ENCODE data around the gene RBMS1.

Gene RBMS1

GRCh38 chr2:160246356-160246755, 247.3 kb downstream of the RBMS1 start:
- no peak for TF ChIP-seq CTCF (IDR thresholded peaks at IDR 0.05)

GRCh38 chr2:160245614-160246155, 247.9 kb downstream of the RBMS1 start:
- peaks cover 0 to 28% (median 23%) of the 10 kb centered on the region in 4 donors for H3K4me1 ChIP-seq
- intact Hi-C loops (cut with DNase I; ENCODE audit: low total_unique reads), result no loop called here

More at GRCh38 chr2:160246356-160246755, 247.3 kb downstream of the RBMS1 start:
- no peak for DNase-seq
- Histone ChIP-seq H3K27ac (no peak overlapping the region), H3K4me3 (no peak overlapping the region), H3K9me3 (no peaks in the 10 kb centered on the region), H3K36me3 (no peaks in the 10 kb centered on the region), H3K27me3 (no peaks in the 10 kb centered on the region), H3K4me1 (peaks cover 0 to 25% (median 21%) of the 10 kb centered on the region in 4 donors)
- intact Hi-C loops (cut with DNase I; ENCODE audit: low total_unique reads), result no loop called here

GRCh38 chr2:160242893-160243564, 250.6 kb downstream of the RBMS1 start:
- Histone ChIP-seq H3K36me3 (no peaks in the 10 kb centered on the region), H3K4me1 (peaks cover 0 to 28% (median 23%) of the 10 kb centered on the region in 4 donors), H3K27me3 (no peaks in the 10 kb centered on the region), H3K27ac (peak overlapping the region; percentile 29 to 57), H3K4me3 (no peak overlapping the region), H3K9me3 (no peaks in the 10 kb centered on the region)
- no peak for DNase-seq
- intact Hi-C loops (cut with DNase I; ENCODE audit: low total_unique reads), result no loop called here
- TF ChIP-seq CTCF (IDR thresholded peaks at IDR 0.05), result no peak

More at GRCh38 chr2:160245614-160246155, 247.9 kb downstream of the RBMS1 start:
- TF ChIP-seq CTCF (IDR thresholded peaks at IDR 0.05), result no peak
- DNase-seq, result no peak
- Histone ChIP-seq H3K36me3 (no peaks in the 10 kb centered on the region), H3K27ac (no peak overlapping the region), H3K27me3 (no peaks in the 10 kb centered on the region), H3K9me3 (no peaks in the 10 kb centered on the region), H3K4me3 (no peak overlapping the region)

GRCh38 chr2:160241251-160242137, 252.1 kb downstream of the RBMS1 start:
- intact Hi-C loops (cut with DNase I; ENCODE audit: low total_unique reads), result no loop called here
- no peaks in the 10 kb centered on the region for H3K36me3 ChIP-seq
- no peak for TF ChIP-seq CTCF (IDR thresholded peaks at IDR 0.05)
- peaks cover 0 to 28% (median 23%) of the 10 kb centered on the region in 4 donors for H3K4me1 ChIP-seq
- no peaks in the 10 kb centered on the region for H3K9me3 ChIP-seq
- H3K27ac ChIP-seq, result peak overlapping the region; percentile 42 to 57
- DNase-seq, result peak; percentile 53 to 77
- H3K4me3 ChIP-seq, result no peak overlapping the region
- H3K27me3 ChIP-seq, result no peaks in the 10 kb centered on the region

- intact Hi-C loops (cut with DNase I; ENCODE audit: low total_unique reads), result no loop called here
- no peaks in the 10 kb centered on the region for H3K9me3 ChIP-seq
- peaks cover 0 to 28% (median 23%) of the 10 kb centered on the region in 4 donors for H3K4me1 ChIP-seq
- no peak overlapping the region for H3K27ac ChIP-seq
- DNase-seq, result no peak
- H3K27me3 ChIP-seq, result no peaks in the 10 kb centered on the region
- TF ChIP-seq CTCF (IDR thresholded peaks at IDR 0.05), result no peak
- no peaks in the 10 kb centered on the region for H3K36me3 ChIP-seq
- H3K4me3 ChIP-seq, result no peak overlapping the region
Measured at GRCh38 chr2:160239436-160239835, 254.2 kb downstream of the RBMS1 start.

Data from tibial artery (tissue), 4 donors.